Myocyte (in vitro differentiated cells): ENCODE measurements around the gene PLXNA2. TPM values are rescaled to one million over a fixed set of nuclear protein-coding genes. Genes with fewer than 3 reads are reported as not detected.

ENCODE experiments used
- DNase-seq: peaks from one replicate; pipeline ENCODE4 v3.0.0-alpha.2; 2012; ENCODE audit warnings: low read depth
- total RNA-seq: library from RNA; depleted of rRNA; stranded (reverse); fragments of >200 nt; gene quantifications from 2 replicates; pipeline ENCODE4 v1.2.3, GENCODE V29; 2014

PLXNA2 gene
- total RNA-seq, 1 donor from 2014 or later: 8.6 TPM

- peak; percentile 31 for DNase-seq
These were observed 239.3 kb downstream of the PLXNA2 start for GRCh38 chr1:208004851-208005250.

- DNase-seq: no peak
These were observed 240.9 kb downstream of the PLXNA2 start for GRCh38 chr1:208003241-208003640.

GRCh38 chr1:208002672-208003071 is 241.5 kb downstream of the PLXNA2 start:
- no peak for DNase-seq

GRCh38 chr1:208002078-208002477 is 242.1 kb downstream of the PLXNA2 start:
- DNase-seq: no peak

- no peak for DNase-seq
These were observed 243.7 kb downstream of the PLXNA2 start for GRCh38 chr1:208000504-208000903.

- DNase-seq: no peak
These were observed 244.2 kb downstream of the PLXNA2 start for GRCh38 chr1:207999972-208000371.

GRCh38 chr1:207999274-207999915 is 244.8 kb downstream of the PLXNA2 start:
- DNase-seq: no peak

- DNase-seq: no peak
These were observed 245.5 kb downstream of the PLXNA2 start for GRCh38 chr1:207998691-207999090.

- peak; percentile 79 for DNase-seq
These were observed 246.5 kb downstream of the PLXNA2 start for GRCh38 chr1:207997486-207998268.

GRCh38 chr1:207996636-207997035 is 247.5 kb downstream of the PLXNA2 start:
- DNase-seq: no peak

- DNase-seq: no peak
These were observed 248.6 kb downstream of the PLXNA2 start for GRCh38 chr1:207995576-207995975.

- DNase-seq: no peak
These were observed 250.4 kb downstream of the PLXNA2 start for GRCh38 chr1:207993477-207994445.

- no peak for DNase-seq
These were observed 251.4 kb downstream of the PLXNA2 start for GRCh38 chr1:207992677-207993236.

- no peak for DNase-seq
These were observed 252.6 kb downstream of the PLXNA2 start for GRCh38 chr1:207991583-207992026.

GRCh38 chr1:207990876-207991582 is 253.2 kb downstream of the PLXNA2 start:
- peak; percentile 13 for DNase-seq

- DNase-seq: no peak
These were observed 253.7 kb downstream of the PLXNA2 start for GRCh38 chr1:207990455-207990854.

- DNase-seq: no peak
These were observed 255.6 kb downstream of the PLXNA2 start for GRCh38 chr1:207988326-207989165.

GRCh38 chr1:207987164-207987563 is 257.0 kb downstream of the PLXNA2 start:
- DNase-seq: no peak

GRCh38 chr1:207985996-207986395 is 258.2 kb downstream of the PLXNA2 start:
- DNase-seq: no peak
